BE2C (cell line): Measurements from ENCODE around the gene GLI3.

Experiments used
- DNase-seq: peaks from one replicate; pipeline ENCODE4 v3.0.0-alpha.2; 2020
- H3K27me3 ChIP-seq: fragments of 250-450 bp; sonication (Bioruptor Pico); 2 replicates; pipeline ENCODE4 v1.5.1; 2020; ENCODE audit warnings: mild to moderate bottlenecking
- H3K36me3 ChIP-seq: fragments of 250-450 bp; sonication (Bioruptor Pico); 2 replicates; pipeline ENCODE4 v1.5.1; 2020; ENCODE audit warnings: mild to moderate bottlenecking
- H3K4me1 ChIP-seq: fragments of 250-450 bp; sonication (Bioruptor Pico); 2 replicates; pipeline ENCODE4 v1.5.1; 2020
- H3K4me3 ChIP-seq: 2 replicates; pipeline ENCODE4 v1.5.1; 2011; ENCODE audit warnings: low read depth, low read length
- H3K9me3 ChIP-seq: fragments of 250-450 bp; sonication (Bioruptor Pico); 2 replicates; pipeline ENCODE4 v1.5.1; 2020
- TF ChIP-seq, protein P1 (sequence below): IDR thresholded peaks from 2 replicates; pipeline ENCODE4 v1.5.1; 2012; ENCODE audit warnings: mild to moderate bottlenecking, low read depth, low read length

The GLI3 gene

DNA sequence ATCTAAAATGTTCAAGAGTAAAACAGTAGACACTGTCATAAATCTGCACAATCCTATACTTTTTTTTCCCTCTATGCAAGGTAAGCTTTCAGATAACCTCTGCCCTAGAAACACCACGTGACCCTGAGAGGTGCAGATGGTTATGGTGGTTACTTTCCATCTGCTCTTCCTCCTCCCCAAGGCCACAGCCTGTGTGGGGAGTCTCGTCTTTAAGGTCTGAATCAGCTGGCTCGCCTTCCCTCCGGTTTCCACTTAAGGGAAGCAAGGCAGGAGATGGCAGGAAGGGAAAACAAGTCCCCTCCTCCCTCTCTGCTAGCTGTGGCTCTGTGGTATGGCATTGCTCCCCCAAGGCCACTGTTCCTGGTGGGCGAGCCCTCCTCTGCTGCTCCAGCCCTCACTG, 181.8 kb downstream of the GLI3 start:
- Histone ChIP-seq H3K4me1 (no peaks in the 10 kb centered on the region), H3K36me3 (no peaks in the 10 kb centered on the region), H3K9me3 (no peaks in the 10 kb centered on the region), H3K27me3 (no peaks in the 10 kb centered on the region), H3K4me3 (no peak overlapping the region)
- TF ChIP-seq, protein P1, sequence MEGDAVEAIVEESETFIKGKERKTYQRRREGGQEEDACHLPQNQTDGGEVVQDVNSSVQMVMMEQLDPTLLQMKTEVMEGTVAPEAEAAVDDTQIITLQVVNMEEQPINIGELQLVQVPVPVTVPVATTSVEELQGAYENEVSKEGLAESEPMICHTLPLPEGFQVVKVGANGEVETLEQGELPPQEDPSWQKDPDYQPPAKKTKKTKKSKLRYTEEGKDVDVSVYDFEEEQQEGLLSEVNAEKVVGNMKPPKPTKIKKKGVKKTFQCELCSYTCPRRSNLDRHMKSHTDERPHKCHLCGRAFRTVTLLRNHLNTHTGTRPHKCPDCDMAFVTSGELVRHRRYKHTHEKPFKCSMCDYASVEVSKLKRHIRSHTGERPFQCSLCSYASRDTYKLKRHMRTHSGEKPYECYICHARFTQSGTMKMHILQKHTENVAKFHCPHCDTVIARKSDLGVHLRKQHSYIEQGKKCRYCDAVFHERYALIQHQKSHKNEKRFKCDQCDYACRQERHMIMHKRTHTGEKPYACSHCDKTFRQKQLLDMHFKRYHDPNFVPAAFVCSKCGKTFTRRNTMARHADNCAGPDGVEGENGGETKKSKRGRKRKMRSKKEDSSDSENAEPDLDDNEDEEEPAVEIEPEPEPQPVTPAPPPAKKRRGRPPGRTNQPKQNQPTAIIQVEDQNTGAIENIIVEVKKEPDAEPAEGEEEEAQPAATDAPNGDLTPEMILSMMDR: no peak
- DNase-seq: no peak

- Histone ChIP-seq H3K4me3 (no peak overlapping the region), H3K9me3 (no peaks in the 10 kb centered on the region), H3K27me3 (peaks cover 8% of the 10 kb centered on the region; the same call in 1 of the 2 replicates), H3K4me1 (no peaks in the 10 kb centered on the region), H3K36me3 (no peaks in the 10 kb centered on the region)
- TF ChIP-seq, protein P1: no peak
- DNase-seq: no peak
Observed at GRCh38 chr7:42053834-42054233, 183.2 kb downstream of the GLI3 start.

- no peak for DNase-seq
- TF ChIP-seq, protein P1: no peak
- Histone ChIP-seq H3K4me1 (no peaks in the 10 kb centered on the region), H3K4me3 (no peak overlapping the region), H3K9me3 (no peaks in the 10 kb centered on the region), H3K36me3 (no peaks in the 10 kb centered on the region), H3K27me3 (peaks cover 23% of the 10 kb centered on the region)
Observed at GRCh38 chr7:42049761-42050160, 187.2 kb downstream of the GLI3 start.

DNA sequence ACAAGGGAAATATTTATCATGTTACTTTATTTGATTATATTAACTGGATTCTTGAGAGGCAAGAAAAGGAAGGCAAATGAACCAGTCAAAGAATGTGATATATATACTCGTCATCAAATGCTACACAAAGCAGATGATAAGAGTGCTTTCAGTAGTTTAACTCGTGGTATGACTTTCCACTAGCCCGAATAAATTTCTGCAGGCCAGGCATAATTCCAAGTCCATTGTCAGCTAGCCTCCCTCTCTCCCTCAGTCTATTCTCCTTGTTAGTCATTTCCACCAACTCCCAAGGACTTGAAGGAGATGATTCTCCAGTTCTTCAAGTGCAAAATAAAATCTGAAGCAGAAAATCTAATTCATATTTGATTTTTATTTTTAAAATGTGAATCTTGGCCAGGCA, 190.5 kb downstream of the GLI3 start:
- TF ChIP-seq, protein P1: no peak
- DNase-seq: no peak
- peaks cover 23% of the 10 kb centered on the region for H3K27me3 ChIP-seq
- no peaks in the 10 kb centered on the region for H3K9me3 ChIP-seq
- no peak overlapping the region for H3K4me3 ChIP-seq
- no peaks in the 10 kb centered on the region for H3K36me3 ChIP-seq
- no peaks in the 10 kb centered on the region for H3K4me1 ChIP-seq

GRCh38 chr7:42045961-42046360, 191.0 kb downstream of the GLI3 start:
- no peaks in the 10 kb centered on the region for H3K36me3 ChIP-seq

GRCh38 chr7:42039921-42040320, 197.1 kb downstream of the GLI3 start:
- no peaks in the 10 kb centered on the region for H3K4me1 ChIP-seq
- H3K4me3 ChIP-seq: no peak overlapping the region
- TF ChIP-seq, protein P1: no peak
- H3K9me3 ChIP-seq: no peaks in the 10 kb centered on the region
- no peaks in the 10 kb centered on the region for H3K27me3 ChIP-seq
- DNase-seq: no peak
- H3K36me3 ChIP-seq: no peaks in the 10 kb centered on the region

More at GRCh38 chr7:42045961-42046360, 191.0 kb downstream of the GLI3 start:
- TF ChIP-seq, protein P1: no peak
- Histone ChIP-seq H3K9me3 (no peaks in the 10 kb centered on the region), H3K27me3 (peaks cover 23% of the 10 kb centered on the region), H3K4me1 (no peaks in the 10 kb centered on the region), H3K4me3 (no peak overlapping the region)
- no peak for DNase-seq
